ENCODE measurements around the gene STXBP4. TPM values are rescaled to one million over a fixed set of nuclear protein-coding genes. Genes with fewer than 3 reads are reported as not detected.
"Not testable (repeated sequence)": the region's sequence is repeated elsewhere in the genome, so short reads cannot be mapped to it uniquely, and the experiment has no call there.

STXBP4 gene
- total RNA-seq, 1 experiment from 2014 or later, result 19.5 TPM

- DNase-seq (ENCODE audit: low read depth), result no peak
Observed at GRCh38 chr17:55056526-55056925, 88.0 kb downstream of the STXBP4 start.

GRCh38 chr17:55057184-55057583, 88.6 kb downstream of the STXBP4 start:
- DNase-seq (ENCODE audit: low read depth), result no peak

GRCh38 chr17:55059724-55060123, 91.2 kb downstream of the STXBP4 start:
- no peak for DNase-seq (ENCODE audit: low read depth)

GRCh38 chr17:55062921-55063320, 94.4 kb downstream of the STXBP4 start:
- no peak for DNase-seq (ENCODE audit: low read depth)

GRCh38 chr17:55063885-55064874, 95.6 kb downstream of the STXBP4 start:
- DNase-seq (ENCODE audit: low read depth), result no peak

- DNase-seq (ENCODE audit: low read depth), result peak; percentile 17
Observed at GRCh38 chr17:55067697-55068439, 99.3 kb downstream of the STXBP4 start.

GRCh38 chr17:55068862-55069811, 100.6 kb downstream of the STXBP4 start:
- no peak for DNase-seq (ENCODE audit: low read depth)

- no peak for DNase-seq (ENCODE audit: low read depth)
Observed at GRCh38 chr17:55069983-55070529, 101.5 kb downstream of the STXBP4 start.

- no peak for DNase-seq (ENCODE audit: low read depth)
Observed at GRCh38 chr17:55072898-55073297, 104.3 kb downstream of the STXBP4 start.

GRCh38 chr17:55073467-55073866, 104.9 kb downstream of the STXBP4 start:
- not testable (repeated sequence) for DNase-seq (ENCODE audit: low read depth)

- no peak for DNase-seq (ENCODE audit: low read depth)
Observed at GRCh38 chr17:55081559-55081958, 113.0 kb downstream of the STXBP4 start.

GRCh38 chr17:55086635-55087058, 118.1 kb downstream of the STXBP4 start:
- DNase-seq (ENCODE audit: low read depth), result peak; percentile 38

- DNase-seq (ENCODE audit: low read depth), result no peak
Observed at GRCh38 chr17:55089256-55089655, 120.7 kb downstream of the STXBP4 start.

GRCh38 chr17:55090079-55090492, 121.5 kb downstream of the STXBP4 start:
- peak; percentile 57 for DNase-seq (ENCODE audit: low read depth)

- no peak for DNase-seq (ENCODE audit: low read depth)
Observed at GRCh38 chr17:55093353-55093752, 124.8 kb downstream of the STXBP4 start.

GRCh38 chr17:55098765-55099164, 130.2 kb downstream of the STXBP4 start:
- no peak for DNase-seq (ENCODE audit: low read depth)

- DNase-seq (ENCODE audit: low read depth), result no peak
Observed at GRCh38 chr17:55110521-55110920, 142.0 kb downstream of the STXBP4 start.

GRCh38 chr17:55114283-55114682, 145.7 kb downstream of the STXBP4 start:
- no peak for DNase-seq (ENCODE audit: low read depth)

GRCh38 chr17:55116440-55116914, 147.9 kb downstream of the STXBP4 start:
- no peak for DNase-seq (ENCODE audit: low read depth)

GRCh38 chr17:55117164-55117563, 148.6 kb downstream of the STXBP4 start:
- no peak for DNase-seq (ENCODE audit: low read depth)

GRCh38 chr17:55120651-55121050, 152.1 kb downstream of the STXBP4 start:
- no peak for DNase-seq (ENCODE audit: low read depth)
